Memory B cell (primary cell): ENCODE data around the gene UST.

Experiments used
- ATAC-seq: fragments of 150-1000 bp; cut with Tn5 transposase; 2 replicates; pipeline ENCODE4 v1.10.0; 2021; ENCODE audit warnings: low read depth, mild to moderate bottlenecking, moderate library complexity
- DNase-seq, 2 donors: peaks; one replicate each; pipeline ENCODE4 v3.0.0; 2022; ENCODE audit warnings: low spot score in 2 of 2
- H3K27ac Mint-ChIP-seq: one replicate; pipeline ENCODE4 v1.8.0; 2022; ENCODE audit warnings: mild to moderate bottlenecking, moderate library complexity, mixed read lengths
- H3K27me3 Mint-ChIP-seq: one replicate; pipeline ENCODE4 v1.8.0; 2022; ENCODE audit warnings: mixed read lengths
- H3K36me3 Mint-ChIP-seq: one replicate; pipeline ENCODE4 v1.8.0; 2022; ENCODE audit warnings: mild to moderate bottlenecking, mixed read lengths
- H3K4me1 Mint-ChIP-seq: one replicate; pipeline ENCODE4 v1.8.0; 2022; ENCODE audit warnings: mixed read lengths
- H3K4me3 Mint-ChIP-seq: one replicate; pipeline ENCODE4 v1.8.0; 2022; ENCODE audit warnings: mild to moderate bottlenecking, moderate library complexity, mixed read lengths
- H3K9me3 Mint-ChIP-seq: one replicate; pipeline ENCODE4 v1.8.0; 2022; ENCODE audit warnings: mixed read lengths

The UST gene

DNA sequence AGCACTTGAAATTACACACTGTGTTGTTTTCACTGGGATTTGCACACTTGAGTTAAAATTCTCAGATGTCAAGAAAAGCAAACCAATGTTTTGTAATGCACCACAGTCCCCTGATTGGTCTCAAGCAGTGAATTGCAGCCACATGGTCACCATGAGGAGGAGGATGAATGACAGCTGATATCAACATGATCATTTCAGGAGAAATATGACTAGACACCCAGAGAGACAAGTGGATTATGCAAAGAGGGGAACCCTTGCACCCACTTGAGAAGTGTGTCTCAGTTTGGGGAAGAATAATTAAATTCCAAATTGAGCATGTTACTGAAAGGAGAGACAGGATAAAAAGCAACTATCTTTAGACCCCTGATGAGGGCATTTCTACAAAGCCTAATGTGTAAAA, 69.3 kb downstream of the UST start:
- peaks cover 5% of the 10 kb centered on the region for H3K9me3 Mint-ChIP-seq
- H3K4me3 Mint-ChIP-seq = no peak overlapping the region
- H3K27ac Mint-ChIP-seq = peak overlapping the region; percentile 45
- H3K27me3 Mint-ChIP-seq = no peaks in the 10 kb centered on the region
- peaks cover 19% of the 10 kb centered on the region for H3K4me1 Mint-ChIP-seq
- no peak for DNase-seq
- no peak for ATAC-seq
- peaks cover 14% of the 10 kb centered on the region for H3K36me3 Mint-ChIP-seq

DNA sequence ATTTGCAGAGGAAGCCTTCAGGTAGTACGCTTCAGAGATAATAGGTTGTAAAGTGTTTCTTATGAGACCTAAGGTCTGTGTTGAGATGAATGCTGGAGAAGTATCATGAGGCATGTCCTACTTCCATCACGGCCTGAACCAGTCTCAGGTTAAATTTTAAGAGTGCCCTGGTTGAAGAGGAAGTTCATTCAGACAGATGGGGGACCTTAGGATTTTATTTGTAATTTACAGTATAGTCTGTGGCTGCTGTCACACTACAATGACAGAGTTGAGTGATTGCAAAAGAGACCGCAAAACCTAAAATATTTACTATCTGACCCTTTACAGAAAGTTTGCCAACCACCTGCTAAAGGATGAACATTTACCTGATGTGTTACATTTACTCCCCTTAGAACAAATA, 70.9 kb downstream of the UST start:
- H3K9me3 Mint-ChIP-seq = peaks cover 5% of the 10 kb centered on the region
- peaks cover 13% of the 10 kb centered on the region for H3K36me3 Mint-ChIP-seq
- H3K4me1 Mint-ChIP-seq = peaks cover 25% of the 10 kb centered on the region
- no peaks in the 10 kb centered on the region for H3K27me3 Mint-ChIP-seq
- no peak overlapping the region for H3K27ac Mint-ChIP-seq
- H3K4me3 Mint-ChIP-seq = no peak overlapping the region
- ATAC-seq (peak; percentile 42), DNase-seq (no peak)

DNA sequence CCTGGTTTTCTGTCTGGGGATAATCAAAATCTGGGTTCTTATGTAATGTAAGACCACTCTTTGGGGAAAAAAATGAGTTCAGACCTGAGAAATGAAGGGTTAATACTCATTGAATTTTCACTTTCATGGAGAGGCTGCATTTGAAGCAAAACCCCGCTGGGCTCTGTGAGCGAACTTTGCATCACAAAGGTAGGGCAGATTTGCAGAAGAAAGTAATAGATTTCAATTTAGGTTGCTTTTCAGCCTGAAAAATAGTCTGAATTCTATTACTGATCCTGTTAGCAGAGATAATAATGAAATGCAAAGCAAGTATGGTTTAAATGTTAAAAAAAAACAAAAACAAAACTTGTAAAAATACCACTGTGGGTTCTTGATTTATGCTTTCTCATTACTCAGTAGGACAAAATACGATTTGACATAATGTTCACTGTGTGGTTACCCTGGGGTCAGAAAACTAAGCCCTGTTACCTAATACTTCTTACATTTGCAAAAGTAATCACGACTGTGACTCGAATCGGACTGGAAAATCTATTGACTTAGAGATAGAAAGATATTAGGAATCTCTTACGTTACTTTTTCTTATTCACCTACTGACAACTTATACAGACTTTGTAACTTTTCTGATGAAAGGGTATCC, 72.2 kb downstream of the UST start:
- Mint-ChIP-seq H3K36me3 (peaks cover 11% of the 10 kb centered on the region), H3K27ac (peak overlapping the region; percentile 39), H3K9me3 (peaks cover 5% of the 10 kb centered on the region), H3K4me1 (peaks cover 35% of the 10 kb centered on the region), H3K27me3 (no peaks in the 10 kb centered on the region), H3K4me3 (no peak overlapping the region)
- DNase-seq = no peak
- no peak for ATAC-seq

DNA sequence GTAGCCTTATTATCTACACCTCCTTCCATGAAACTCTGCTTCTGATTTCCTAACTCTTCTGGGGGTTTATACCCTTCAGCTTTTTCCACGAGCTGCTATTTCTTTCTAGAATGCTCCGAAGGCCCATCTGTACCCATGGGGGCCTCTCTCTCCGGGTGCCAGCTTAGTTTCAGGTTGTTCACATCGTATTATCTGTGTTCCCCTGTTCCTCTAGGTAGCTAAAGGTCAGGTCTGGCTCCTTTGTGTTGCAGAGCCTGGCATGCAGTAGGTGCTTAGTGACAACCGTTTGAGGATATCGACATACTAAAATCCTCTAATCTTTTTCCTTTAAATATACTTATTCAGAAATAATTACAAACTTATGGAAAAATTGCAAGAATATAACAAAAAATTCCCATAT, 73.0 kb downstream of the UST start:
- Mint-ChIP-seq H3K27me3 (no peaks in the 10 kb centered on the region), H3K36me3 (peaks cover 6% of the 10 kb centered on the region), H3K9me3 (peaks cover 3% of the 10 kb centered on the region), H3K27ac (no peak overlapping the region), H3K4me3 (no peak overlapping the region), H3K4me1 (peaks cover 37% of the 10 kb centered on the region)
- ATAC-seq (no peak), DNase-seq (no peak)

DNA sequence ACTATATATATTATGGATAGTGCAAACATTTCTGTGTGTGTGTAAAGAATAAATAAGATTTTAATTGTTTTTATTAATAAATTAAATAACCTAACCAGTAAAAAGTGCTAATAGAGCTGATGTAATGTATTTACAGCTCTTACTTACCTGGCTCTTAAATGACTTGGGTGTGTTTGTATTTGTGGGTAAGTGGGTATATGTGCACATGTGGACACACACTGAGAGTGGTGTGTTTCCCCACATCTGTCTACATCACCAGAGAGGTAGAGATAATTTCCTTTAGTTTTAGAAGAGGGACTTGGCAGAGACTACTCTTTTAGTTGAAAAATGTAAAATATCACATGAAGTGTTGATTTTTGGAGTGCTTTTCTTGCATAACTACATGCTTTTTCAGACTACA, 76.0 kb downstream of the UST start:
- H3K4me1 Mint-ChIP-seq = peaks cover 31% of the 10 kb centered on the region
- ATAC-seq = no peak
- no peak overlapping the region for H3K27ac Mint-ChIP-seq
- H3K9me3 Mint-ChIP-seq = no peaks in the 10 kb centered on the region
- no peaks in the 10 kb centered on the region for H3K27me3 Mint-ChIP-seq
- H3K4me3 Mint-ChIP-seq = no peak overlapping the region
- peaks cover 4% of the 10 kb centered on the region for H3K36me3 Mint-ChIP-seq
- no peak for DNase-seq

DNA sequence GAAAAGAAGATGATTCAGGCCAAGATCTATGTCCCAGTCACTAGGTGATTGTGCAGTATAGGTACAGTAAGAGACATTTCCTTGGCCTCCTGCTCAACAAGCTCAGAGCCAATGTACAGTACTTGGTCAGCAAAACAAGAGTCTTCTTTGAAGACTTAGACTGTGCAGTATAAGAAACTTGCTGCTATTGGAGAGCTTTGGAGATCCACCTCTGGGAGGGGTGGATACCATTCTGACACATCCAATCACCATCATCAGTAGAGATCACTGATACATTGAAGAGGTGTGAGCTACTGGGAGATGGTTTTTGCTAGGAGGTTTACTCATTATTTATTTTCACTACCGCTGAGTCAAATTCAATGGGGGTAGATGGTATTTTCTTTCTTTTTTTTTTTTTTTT, 77.5 kb downstream of the UST start:
- peaks cover 32% of the 10 kb centered on the region for H3K4me1 Mint-ChIP-seq
- ATAC-seq = no peak
- H3K27ac Mint-ChIP-seq = no peak overlapping the region
- peaks cover 4% of the 10 kb centered on the region for H3K36me3 Mint-ChIP-seq
- no peaks in the 10 kb centered on the region for H3K9me3 Mint-ChIP-seq
- H3K27me3 Mint-ChIP-seq = no peaks in the 10 kb centered on the region
- no peak for DNase-seq
- H3K4me3 Mint-ChIP-seq = no peak overlapping the region

DNA sequence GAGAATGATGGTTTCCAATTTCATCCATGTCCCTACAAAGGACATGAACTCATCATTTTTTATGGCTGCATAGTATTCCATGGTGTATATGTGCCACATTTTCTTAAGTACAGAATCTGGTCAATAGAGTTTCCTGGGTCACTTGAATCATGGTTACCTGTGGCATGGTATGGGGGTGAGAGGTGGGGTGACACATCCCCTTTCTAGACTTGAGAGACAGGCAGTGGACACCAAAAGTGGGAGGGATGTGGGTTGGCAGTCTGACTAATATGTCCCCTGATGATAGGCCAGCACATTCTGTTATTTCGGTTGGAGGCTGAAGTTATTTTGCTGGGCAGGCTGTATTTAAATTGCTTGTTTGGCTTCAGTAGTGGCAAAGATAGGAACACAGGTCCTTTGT, 78.1 kb downstream of the UST start:
- no peak for ATAC-seq
- Mint-ChIP-seq H3K27ac (no peak overlapping the region), H3K27me3 (no peaks in the 10 kb centered on the region), H3K4me1 (peaks cover 39% of the 10 kb centered on the region), H3K4me3 (no peak overlapping the region), H3K9me3 (no peaks in the 10 kb centered on the region), H3K36me3 (peaks cover 4% of the 10 kb centered on the region)
- DNase-seq = no peak

DNA sequence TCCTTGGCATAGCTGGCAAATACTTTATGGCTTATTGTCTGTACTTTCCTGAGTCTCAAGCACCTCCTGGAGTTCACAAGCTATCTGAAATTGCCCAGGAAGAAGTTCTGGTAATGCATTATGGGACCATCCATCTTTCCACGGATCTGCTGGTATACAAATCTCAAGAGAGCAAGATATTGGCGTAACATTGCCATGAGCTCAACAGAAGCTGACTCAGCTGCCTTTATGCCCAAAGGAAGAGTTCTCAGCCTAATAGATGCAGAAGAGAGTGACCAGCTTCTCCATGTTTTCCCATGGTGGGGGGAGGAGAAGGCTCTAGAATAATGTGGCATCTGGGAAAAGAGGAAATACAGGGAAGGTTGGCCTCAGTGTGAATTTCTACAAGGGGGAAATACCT, 78.7 kb downstream of the UST start:
- no peak for DNase-seq

DNA sequence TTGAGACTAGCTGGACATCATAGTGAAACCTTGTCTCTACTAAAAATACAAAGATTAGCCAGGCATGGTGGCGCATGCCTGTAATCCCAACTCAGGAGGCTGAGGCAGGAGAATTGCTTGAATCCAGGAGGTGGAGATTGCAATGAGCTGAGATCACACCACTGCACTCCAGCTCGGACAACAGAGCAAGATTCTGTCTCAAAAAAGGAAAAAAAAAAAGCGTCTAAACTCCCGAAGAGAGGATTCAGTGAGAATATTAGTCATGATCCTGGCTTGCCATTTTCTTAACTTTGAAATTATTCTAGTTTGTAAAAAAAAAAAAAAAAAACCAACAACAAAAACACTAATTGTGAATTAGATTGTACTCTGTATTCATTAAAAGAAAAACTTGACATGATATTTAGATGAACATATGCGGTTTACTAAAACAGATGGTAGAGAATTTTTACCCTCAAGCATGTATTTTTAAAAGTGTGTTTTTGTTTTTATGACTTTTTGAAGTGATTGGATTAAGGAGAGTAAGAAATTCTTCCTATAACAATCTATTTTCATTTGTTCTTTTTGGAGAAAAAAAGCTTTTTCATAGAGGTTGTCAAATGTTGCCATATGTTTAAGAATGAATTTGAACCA, 80.7 kb downstream of the UST start:
- DNase-seq (no peak), ATAC-seq (no peak)
- peaks cover 45% of the 10 kb centered on the region for H3K4me1 Mint-ChIP-seq
- H3K4me3 Mint-ChIP-seq = no peak overlapping the region
- H3K27me3 Mint-ChIP-seq = no peaks in the 10 kb centered on the region
- H3K36me3 Mint-ChIP-seq = no peaks in the 10 kb centered on the region
- H3K27ac Mint-ChIP-seq = no peak overlapping the region
- no peaks in the 10 kb centered on the region for H3K9me3 Mint-ChIP-seq

More for the DNA sequence above, 78.7 kb downstream of the UST start:
- H3K27me3 Mint-ChIP-seq = no peaks in the 10 kb centered on the region
- H3K36me3 Mint-ChIP-seq = peaks cover 1% of the 10 kb centered on the region
- H3K9me3 Mint-ChIP-seq = no peaks in the 10 kb centered on the region
- peak overlapping the region; percentile 11 for H3K27ac Mint-ChIP-seq
- H3K4me1 Mint-ChIP-seq = peaks cover 44% of the 10 kb centered on the region
- H3K4me3 Mint-ChIP-seq = no peak overlapping the region
- no peak for ATAC-seq

DNA sequence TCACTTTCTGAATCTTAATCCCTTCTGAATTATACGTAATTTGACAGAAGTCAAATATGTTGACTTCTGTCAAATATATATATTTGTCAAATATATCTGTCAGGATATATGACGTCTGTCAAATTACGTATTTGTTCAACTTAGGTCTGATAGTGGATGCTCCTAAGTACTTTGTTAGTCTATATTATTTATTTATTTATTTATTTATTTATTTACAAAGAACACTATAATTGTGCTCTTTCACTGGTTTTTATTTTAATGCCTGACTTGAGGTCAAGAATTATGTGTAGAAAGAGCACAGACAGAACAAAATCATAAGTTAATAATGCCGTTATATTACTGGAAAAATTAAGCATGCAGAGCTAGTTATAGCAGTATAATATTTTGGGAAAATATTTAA, 81.2 kb downstream of the UST start:
- ATAC-seq (no peak), DNase-seq (no peak)
- H3K4me3 Mint-ChIP-seq = no peak overlapping the region
- H3K36me3 Mint-ChIP-seq = no peaks in the 10 kb centered on the region
- peaks cover 42% of the 10 kb centered on the region for H3K4me1 Mint-ChIP-seq
- no peaks in the 10 kb centered on the region for H3K27me3 Mint-ChIP-seq
- no peak overlapping the region for H3K27ac Mint-ChIP-seq
- no peaks in the 10 kb centered on the region for H3K9me3 Mint-ChIP-seq

DNA sequence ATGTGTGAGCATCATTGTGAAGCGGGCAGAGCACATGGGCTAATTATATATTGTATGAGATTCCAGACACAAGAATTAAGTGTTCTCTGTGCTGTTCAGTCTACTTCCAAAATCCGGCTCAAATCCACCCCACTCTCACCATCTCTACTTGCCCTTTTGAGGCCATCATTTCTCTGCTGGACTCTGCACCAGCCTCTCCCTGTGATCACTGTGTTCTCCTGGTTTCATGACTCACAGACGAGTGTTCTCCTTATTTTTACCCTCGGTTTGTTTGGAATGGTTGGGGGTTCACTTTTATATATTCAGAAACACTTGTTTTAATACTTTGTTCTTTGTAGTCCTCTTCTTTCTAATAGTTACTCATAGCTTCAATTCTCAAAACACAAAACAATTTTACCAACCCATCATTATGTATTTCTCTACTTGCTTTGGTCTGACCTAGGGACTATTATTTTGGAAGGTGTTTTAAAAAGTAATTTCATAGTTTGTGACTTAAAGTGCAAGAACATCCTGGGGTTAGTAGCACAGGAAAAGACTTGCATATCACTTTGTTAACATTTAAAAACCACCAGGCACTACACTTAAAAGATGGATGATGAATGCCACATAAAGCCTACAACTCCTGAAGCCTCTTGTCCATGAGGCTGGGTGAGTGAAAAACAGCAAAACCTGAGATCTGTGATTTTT, 82.7 kb downstream of the UST start:
- no peak for ATAC-seq
- Mint-ChIP-seq H3K27ac (peak overlapping the region; percentile 89), H3K36me3 (no peaks in the 10 kb centered on the region), H3K27me3 (no peaks in the 10 kb centered on the region), H3K4me1 (peaks cover 36% of the 10 kb centered on the region), H3K9me3 (no peaks in the 10 kb centered on the region), H3K4me3 (no peak overlapping the region)
- DNase-seq = no peak

DNA sequence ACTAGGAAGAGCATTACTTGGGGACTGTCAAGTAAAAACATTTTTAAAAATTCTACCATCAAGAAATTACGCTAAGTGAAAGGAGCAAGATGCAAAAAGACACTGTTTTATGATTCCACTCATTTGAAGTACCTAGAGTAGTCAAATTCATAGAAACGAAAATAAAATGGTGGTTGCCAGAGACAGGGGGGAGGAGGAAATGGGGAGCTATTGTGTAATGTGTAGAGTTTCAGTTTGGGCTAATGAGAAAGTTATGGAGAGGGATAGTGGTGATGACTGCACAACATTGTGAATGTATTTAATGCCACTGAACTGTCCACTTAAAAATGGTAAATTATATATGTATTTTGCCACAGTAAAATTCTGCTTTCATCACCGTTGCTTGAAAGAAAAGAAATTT, 83.8 kb downstream of the UST start:
- no peaks in the 10 kb centered on the region for H3K36me3 Mint-ChIP-seq
- H3K27me3 Mint-ChIP-seq = no peaks in the 10 kb centered on the region
- ATAC-seq (peak; percentile 72), DNase-seq (peak in 1 of 2 donors; percentile 21)
- no peaks in the 10 kb centered on the region for H3K9me3 Mint-ChIP-seq
- peak overlapping the region; percentile 89 for H3K27ac Mint-ChIP-seq
- H3K4me3 Mint-ChIP-seq = peak overlapping the region; percentile 85
- H3K4me1 Mint-ChIP-seq = peaks cover 36% of the 10 kb centered on the region

DNA sequence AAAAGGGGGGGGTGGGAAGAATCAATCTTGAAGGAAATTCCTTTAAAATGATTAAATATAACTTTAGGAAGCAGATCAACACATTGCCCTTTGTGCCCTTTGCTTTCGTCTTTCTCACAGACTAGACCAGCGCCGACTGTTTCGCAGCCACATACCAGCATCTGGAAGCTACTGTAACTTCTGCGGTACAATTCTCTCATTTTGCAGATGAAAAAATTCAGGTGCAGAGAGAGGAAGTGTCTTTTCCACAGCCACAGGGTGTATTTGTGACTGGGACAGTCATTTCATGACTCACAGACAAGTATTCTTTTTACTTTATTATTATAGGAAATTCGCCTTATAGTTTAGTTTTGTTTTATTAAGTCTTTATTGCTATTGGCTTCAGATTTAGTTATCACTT, 84.2 kb downstream of the UST start:
- Mint-ChIP-seq H3K36me3 (no peaks in the 10 kb centered on the region), H3K27me3 (no peaks in the 10 kb centered on the region), H3K4me3 (peak overlapping the region; percentile 85), H3K27ac (peak overlapping the region; percentile 89), H3K4me1 (peaks cover 38% of the 10 kb centered on the region), H3K9me3 (no peaks in the 10 kb centered on the region)
- peak; percentile 80 for ATAC-seq
- peak in 1 of 2 donors; percentile 16 for DNase-seq

DNA sequence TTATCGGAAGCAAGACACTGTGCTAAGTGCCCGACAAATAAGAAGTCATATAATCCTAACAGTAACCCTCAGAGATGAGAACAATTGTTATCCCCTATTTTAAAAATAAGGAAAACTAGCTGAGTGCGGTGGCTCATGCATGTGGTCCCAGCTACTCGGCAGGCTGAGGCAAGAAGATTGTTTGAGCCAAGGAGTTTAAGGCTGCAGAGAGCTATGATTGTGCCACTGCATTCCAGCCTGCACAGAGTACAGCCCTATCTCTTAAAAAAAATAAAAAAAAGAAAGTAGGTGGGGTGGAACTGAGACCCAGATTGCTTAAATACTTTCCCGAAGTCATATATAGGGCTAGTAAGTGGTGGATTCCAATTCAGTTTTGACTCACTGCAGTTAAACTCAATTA, 84.7 kb downstream of the UST start:
- Mint-ChIP-seq H3K4me3 (peak overlapping the region; percentile 85), H3K27ac (peak overlapping the region; percentile 89), H3K9me3 (no peaks in the 10 kb centered on the region), H3K4me1 (peaks cover 41% of the 10 kb centered on the region), H3K36me3 (no peaks in the 10 kb centered on the region), H3K27me3 (no peaks in the 10 kb centered on the region)
- no peak for DNase-seq
- ATAC-seq = no peak
